ENCODE data around the gene GPR89A. TPM values are rescaled to one million over a fixed set of nuclear protein-coding genes. Genes with fewer than 3 reads are reported as not detected.

GPR89A gene
- polyA plus RNA-seq, 1 donor (not counting 4 experiments of a cell fraction or from before 2014, with no cell fraction given) = 22.8 TPM

DNA sequence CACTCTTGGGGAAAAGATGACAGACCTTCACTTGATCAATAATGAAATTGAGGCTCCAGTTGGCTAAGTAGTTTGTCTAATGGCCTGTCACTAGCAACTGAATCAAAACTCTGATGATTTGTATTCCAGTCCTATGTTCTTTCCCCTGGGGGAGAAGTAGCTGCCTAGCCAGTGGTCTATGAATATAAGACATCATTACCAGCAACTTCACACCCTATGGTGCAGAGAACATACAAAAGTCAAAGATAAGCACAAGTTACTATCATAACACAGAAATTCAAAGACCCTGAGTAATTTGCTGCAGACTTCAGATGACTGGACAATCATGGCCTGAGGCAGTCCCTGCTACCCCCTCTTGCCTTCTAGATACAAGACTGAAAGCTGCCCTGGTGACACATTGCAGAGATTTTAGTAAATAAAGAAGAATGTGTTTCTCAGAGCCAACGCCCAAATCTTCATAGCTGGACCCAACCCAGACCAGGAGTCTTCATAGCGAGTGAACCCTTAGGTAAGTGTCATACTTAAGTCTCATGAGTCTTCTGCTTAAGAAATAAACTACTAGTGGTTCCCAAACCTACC is 98.4 kb downstream of the GPR89A start:
- H3K9ac ChIP-seq (ENCODE audit: control insufficient read depth, extremely low read depth, insufficient read depth, low read length) = peak overlapping the region; percentile 43
- H3K9me3 ChIP-seq (ENCODE audit: control insufficient read depth, low read depth, low read length) = no peaks in the 10 kb centered on the region
- H3K4me1 ChIP-seq (ENCODE audit: control insufficient read depth, extremely low read depth, insufficient read depth, low read length) = peaks cover 20% of the 10 kb centered on the region
- H3K9me1 ChIP-seq (ENCODE audit: control insufficient read depth, extremely low read depth, insufficient read depth, low read length) = no peaks in the 10 kb centered on the region
- H2AFZ ChIP-seq (ENCODE audit: control insufficient read depth, low read length) = no peak overlapping the region
- dilution Hi-C loops (cut with MboI; ENCODE audit: extremely low pct_ligation_motif_present, low sequenced_read_pairs) = no loop called here
- DNase-seq (ENCODE audit: low read depth, low spot score) = peak; percentile 98
- H3K27ac ChIP-seq (ENCODE audit: control insufficient read depth, insufficient read depth, low read length) = peak overlapping the region; percentile 62
- no peak overlapping the region for H3K4me3 ChIP-seq (ENCODE audit: control insufficient read depth in 2 of 3, extremely low read depth in 1 of 3, insufficient read depth in 2 of 3, low read depth in 1 of 3, low read length in 3 of 3)
- TF ChIP-seq CTCF (optimal IDR thresholded peaks at IDR 0.05 in 1 of 3, IDR thresholded peaks at IDR 0.05 in 1 of 3, conservative IDR thresholded peaks at IDR 0.05 in 1 of 3; ENCODE audit: extremely low read depth in 1 of 3, insufficient read depth in 2 of 3, low read length in 3 of 3) (no peak), EZH2 (IDR thresholded peaks at IDR 0.05; ENCODE audit: low read length) (no peak)
- peak; percentile 75 for FAIRE-seq
- peak overlapping the region; percentile 57 for H3K4me2 ChIP-seq (ENCODE audit: control insufficient read depth, extremely low read depth, insufficient read depth, low read depth, low read length)
- no peaks in the 10 kb centered on the region for H3K79me2 ChIP-seq (ENCODE audit: control insufficient read depth, insufficient read depth, low read length)
- no peaks in the 10 kb centered on the region for H4K20me1 ChIP-seq (ENCODE audit: control insufficient read depth, extremely low read depth, insufficient read depth, low read length)
- no peaks in the 10 kb centered on the region for H3K27me3 ChIP-seq (ENCODE audit: control insufficient read depth, extremely low read depth, insufficient read depth, low read length)
- H3K36me3 ChIP-seq (ENCODE audit: control insufficient read depth in 2 of 2, extremely low read depth in 1 of 2, insufficient read depth in 2 of 2, low read length in 2 of 2) = no peaks in the 10 kb centered on the region

GRCh38 chr1:145707183-145707867 is 99.5 kb downstream of the GPR89A start, which contains the start of gene PDZK1:
PDZK1 (minus strand) TSS chr1:145707368; CDS start chr1:145688021, 19,347 bp downstream.
- H3K79me2 ChIP-seq (ENCODE audit: control insufficient read depth, insufficient read depth, low read length) = no peaks in the 10 kb centered on the region
- peak within 1 kb of the TSS; percentile 57 for H3K4me2 ChIP-seq (ENCODE audit: control insufficient read depth, extremely low read depth, insufficient read depth, low read depth, low read length)
- H3K27ac ChIP-seq (ENCODE audit: control insufficient read depth, insufficient read depth, low read length) = peak within 1 kb of the TSS; percentile 62
- TF ChIP-seq CTCF (optimal IDR thresholded peaks at IDR 0.05 in 1 of 3, IDR thresholded peaks at IDR 0.05 in 1 of 3, conservative IDR thresholded peaks at IDR 0.05 in 1 of 3; ENCODE audit: extremely low read depth in 1 of 3, insufficient read depth in 2 of 3, low read length in 3 of 3) (no peak), EZH2 (IDR thresholded peaks at IDR 0.05; ENCODE audit: low read length) (no peak)
- H3K36me3 ChIP-seq (ENCODE audit: control insufficient read depth in 2 of 2, extremely low read depth in 1 of 2, insufficient read depth in 2 of 2, low read length in 2 of 2) = no peaks in the 10 kb centered on the region
- H2AFZ ChIP-seq (ENCODE audit: control insufficient read depth, low read length) = no peak within 1 kb of the TSS
- no peaks in the 10 kb centered on the region for H3K27me3 ChIP-seq (ENCODE audit: control insufficient read depth, extremely low read depth, insufficient read depth, low read length)
- dilution Hi-C loops (cut with MboI; ENCODE audit: extremely low pct_ligation_motif_present, low sequenced_read_pairs) = no loop called here
- peaks cover 20% of the 10 kb centered on the region for H3K4me1 ChIP-seq (ENCODE audit: control insufficient read depth, extremely low read depth, insufficient read depth, low read length)
- DNase-seq (ENCODE audit: low read depth, low spot score) (no peak), FAIRE-seq (no peak)
- H3K9ac ChIP-seq (ENCODE audit: control insufficient read depth, extremely low read depth, insufficient read depth, low read length) = peak within 1 kb of the TSS; percentile 43
- no peaks in the 10 kb centered on the region for H3K9me1 ChIP-seq (ENCODE audit: control insufficient read depth, extremely low read depth, insufficient read depth, low read length)
- H3K4me3 ChIP-seq (ENCODE audit: control insufficient read depth in 2 of 3, extremely low read depth in 1 of 3, insufficient read depth in 2 of 3, low read depth in 1 of 3, low read length in 3 of 3) = no peak within 1 kb of the TSS
- H3K9me3 ChIP-seq (ENCODE audit: control insufficient read depth, low read depth, low read length) = no peaks in the 10 kb centered on the region
- H4K20me1 ChIP-seq (ENCODE audit: control insufficient read depth, extremely low read depth, insufficient read depth, low read length) = no peaks in the 10 kb centered on the region

All from keratinocyte (primary cell).